Loucy (cell line): ENCODE data around the gene TOP3A.
"Not testable (repeated sequence)": the region's sequence is repeated elsewhere in the genome, so short reads cannot be mapped to it uniquely, and the experiment has no call there.

Source experiments
- H2AFZ ChIP-seq: fragments of 200-600 bp; sonication (generic); 2 replicates; pipeline ENCODE4 v1.6.0; 2016; ENCODE audit warnings: antibody characterized with exemption, mild to moderate bottlenecking, low read length, moderate library complexity
- H3F3A ChIP-seq: fragments of 200-600 bp; 2 replicates; pipeline ENCODE4 v1.6.0; 2016; ENCODE audit warnings: antibody characterized with exemption, low read depth, mild to moderate bottlenecking
- H3K27me3 ChIP-seq: fragments of 200-600 bp; sonication (generic); 2 replicates; pipeline ENCODE4 v1.6.1; 2014; ENCODE audit warnings: low read length, mild to moderate bottlenecking; ENCODE audit not compliant: insufficient read depth, poor library complexity, severe bottlenecking
- H3K36me3 ChIP-seq: fragments of 200-600 bp; sonication (generic); 2 replicates; pipeline ENCODE4 v1.6.1; 2016; ENCODE audit warnings: low read length; ENCODE audit not compliant: insufficient read depth
- H3K4me1 ChIP-seq: fragments of 200-600 bp; sonication (generic); 2 replicates; pipeline ENCODE4 v1.5.1; 2014; ENCODE audit warnings: low read length, mild to moderate bottlenecking; ENCODE audit not compliant: insufficient read depth, poor library complexity, severe bottlenecking
- H3K4me2 ChIP-seq: fragments of 200-600 bp; sonication (generic); 2 replicates; pipeline ENCODE4 v1.6.0; 2014; ENCODE audit warnings: antibody characterized with exemption, low read length, low read depth, mild to moderate bottlenecking; ENCODE audit not compliant: poor library complexity, severe bottlenecking
- H3K4me3 ChIP-seq: fragments of 200-600 bp; sonication (generic); 2 replicates; pipeline ENCODE4 v1.5.1; 2014; ENCODE audit warnings: low read length, mild to moderate bottlenecking, mixed read lengths; ENCODE audit not compliant: poor library complexity, severe bottlenecking
- H3K79me2 ChIP-seq: fragments of 200-600 bp; sonication (generic); 2 replicates; pipeline ENCODE4 v1.6.1; 2014; ENCODE audit warnings: low read length; ENCODE audit not compliant: insufficient read depth
- H3K9ac ChIP-seq: fragments of 200-600 bp; sonication (generic); 2 replicates; pipeline ENCODE4 v1.6.0; 2014; ENCODE audit warnings: mild to moderate bottlenecking, low read depth, low read length, moderate library complexity; ENCODE audit not compliant: poor library complexity, severe bottlenecking
- H3K9me2 ChIP-seq: fragments of 200-600 bp; sonication (generic); replicated peaks from 2 replicates; pipeline ENCODE4 v1.6.1; 2016; ENCODE audit warnings: low read depth, low read length, mixed read lengths
- H3K9me3 ChIP-seq: fragments of 200-600 bp; sonication (generic); 2 replicates; pipeline ENCODE4 v1.6.1; 2014; ENCODE audit warnings: mild to moderate bottlenecking, antibody characterized with exemption, low read length, low read depth; ENCODE audit not compliant: insufficient read depth
- H4K20me1 ChIP-seq: fragments of 200-600 bp; sonication (generic); 2 replicates; pipeline ENCODE4 v1.6.0; 2014; ENCODE audit warnings: antibody characterized with exemption, low read length, mild to moderate bottlenecking; ENCODE audit not compliant: insufficient read depth, poor library complexity, severe bottlenecking
- CTCF ChIP-seq: fragments of 200-600 bp; sonication (generic); conservative IDR thresholded peaks from 2 replicates; pipeline ENCODE4 v1.5.1; 2014; ENCODE audit warnings: mild to moderate bottlenecking, antibody characterized with exemption, low read length
- EZH2phosphoT487 ChIP-seq: fragments of 200-600 bp; IDR thresholded peaks from 2 replicates; pipeline ENCODE4 v1.6.1; 2018; ENCODE audit warnings: antibody characterized with exemption, mild to moderate bottlenecking, moderate library complexity, borderline replicate concordance

The TOP3A gene

GRCh38 chr17:18309202-18309601 is 5.6 kb downstream of the TOP3A start:
- no peak overlapping the region for H3K9ac ChIP-seq
- H3K4me1 ChIP-seq: peaks cover 34% of the 10 kb centered on the region
- H3F3A ChIP-seq: no peaks in the 10 kb centered on the region
- peaks cover 66% of the 10 kb centered on the region for H3K79me2 ChIP-seq
- peak overlapping the region; percentile 35 for H3K4me3 ChIP-seq
- no peaks in the 10 kb centered on the region for H3K9me3 ChIP-seq
- TF ChIP-seq EZH2phosphoT487 (no peak), CTCF (no peak)
- H4K20me1 ChIP-seq: peaks cover 49% of the 10 kb centered on the region
- H3K27me3 ChIP-seq: no peaks in the 10 kb centered on the region
- H3K4me2 ChIP-seq: peak overlapping the region; percentile 31
- peaks cover 34% of the 10 kb centered on the region for H3K36me3 ChIP-seq
- H2AFZ ChIP-seq: no peak overlapping the region
- H3K9me2 ChIP-seq: no peaks in the 10 kb centered on the region

GRCh38 chr17:18303206-18303605 is 11.6 kb downstream of the TOP3A start:
- H2AFZ ChIP-seq, H3K27me3 ChIP-seq, H3F3A ChIP-seq, H4K20me1 ChIP-seq, H3K4me1 ChIP-seq, H3K4me2 ChIP-seq, H3K9me2 ChIP-seq, H3K79me2 ChIP-seq, H3K9ac ChIP-seq, H3K9me3 ChIP-seq, H3K4me3 ChIP-seq: not testable (repeated sequence)
- peaks cover 75% of the 10 kb centered on the region for H3K36me3 ChIP-seq

GRCh38 chr17:18300725-18301480 is 13.9 kb downstream of the TOP3A start:
- no peaks in the 10 kb centered on the region for H4K20me1 ChIP-seq
- TF ChIP-seq CTCF (no peak), EZH2phosphoT487 (no peak)
- no peaks in the 10 kb centered on the region for H3K9me2 ChIP-seq
- H3K4me3 ChIP-seq: no peak overlapping the region
- no peaks in the 10 kb centered on the region for H3K79me2 ChIP-seq
- peaks cover 62% of the 10 kb centered on the region; the same call in 1 of the 2 replicates for H3K36me3 ChIP-seq
- H3K4me2 ChIP-seq: no peak overlapping the region
- H2AFZ ChIP-seq: no peak overlapping the region
- no peaks in the 10 kb centered on the region for H3F3A ChIP-seq
- H3K9ac ChIP-seq: no peak overlapping the region
- no peaks in the 10 kb centered on the region for H3K9me3 ChIP-seq
- no peaks in the 10 kb centered on the region for H3K27me3 ChIP-seq
- H3K4me1 ChIP-seq: no peaks in the 10 kb centered on the region

GRCh38 chr17:18298061-18298460 is 16.7 kb downstream of the TOP3A start:
- not testable (repeated sequence) for H4K20me1 ChIP-seq, H3K4me1 ChIP-seq, H2AFZ ChIP-seq, H3K9me2 ChIP-seq, H3K4me2 ChIP-seq, H3K9ac ChIP-seq, H3K27me3 ChIP-seq, H3K9me3 ChIP-seq, H3F3A ChIP-seq, H3K4me3 ChIP-seq, H3K79me2 ChIP-seq
- peaks cover 59% of the 10 kb centered on the region; the same call in 1 of the 2 replicates for H3K36me3 ChIP-seq
